K562 (cell line): Measurements from ENCODE around the gene ROR2. TPM values are rescaled to one million over a fixed set of nuclear protein-coding genes. Genes with fewer than 3 reads are reported as not detected.

Source experiments
- EZH2 ChIP-seq: IDR thresholded peaks from 2 replicates; pipeline ENCODE4 v1.6.1; 2012; ENCODE audit warnings: low read depth, mild to moderate bottlenecking, inconsistent platforms, low read length, borderline replicate concordance
- HNRNPH1 ChIP-seq: fragments of 200-400 bp; formaldehyde crosslinking; optimal IDR thresholded peaks from 2 replicates; pipeline ENCODE3; 2017; ENCODE audit warnings: low read depth, mild to moderate bottlenecking, low read length, moderate library complexity
- HNRNPL ChIP-seq: fragments of 200-400 bp; formaldehyde crosslinking; IDR thresholded peaks from 2 replicates; pipeline ENCODE4 v1.6.1; 2017; ENCODE audit warnings: low read depth, mild to moderate bottlenecking, low read length
- KAT8 ChIP-seq: fragments of 450-650 bp; IDR thresholded peaks from 2 replicates; pipeline ENCODE4 v1.6.1; 2016; ENCODE audit warnings: low read depth, mild to moderate bottlenecking
- KDM2B ChIP-seq: fragments of 250-450 bp; sonication (Bioruptor Pico); IDR thresholded peaks from 2 replicates; pipeline ENCODE4 v1.8.0; 2021; ENCODE audit warnings: mild to moderate bottlenecking, moderate library complexity
- MED1 ChIP-seq: sonication (generic); formaldehyde crosslinking; IDR thresholded peaks from 2 replicates; pipeline ENCODE4 v1.8.1; 2023; ENCODE audit warnings: missing genetic modification reagents, borderline replicate concordance
- NCOA2 ChIP-seq, 2 experiments: fragments of 450-650 bp; IDR thresholded peaks; 2 replicates each; pipeline ENCODE4 v1.6.1; 2018; ENCODE audit warnings: mild to moderate bottlenecking in 2 of 2, moderate library complexity in 1 of 2; ENCODE audit not compliant: partially characterized antibody in 2 of 2
- PCBP1 ChIP-seq: fragments of 200-400 bp; formaldehyde crosslinking; IDR thresholded peaks from 2 replicates; pipeline ENCODE4 v1.6.1; 2018; ENCODE audit warnings: mild to moderate bottlenecking, low read depth, low read length; ENCODE audit not compliant: poor library complexity, severe bottlenecking
- RBM39 ChIP-seq: fragments of 200-400 bp; formaldehyde crosslinking; optimal IDR thresholded peaks from 2 replicates; pipeline ENCODE3; 2018; ENCODE audit warnings: low read depth, low read length
- ZFX ChIP-seq: sonication (generic); formaldehyde crosslinking; IDR thresholded peaks from 2 replicates; pipeline ENCODE4 v1.8.0; 2022; ENCODE audit warnings: mild to moderate bottlenecking, missing genetic modification reagents, moderate library complexity
- ZNF354B ChIP-seq: fragments of 250-450 bp; sonication (Bioruptor Pico); IDR thresholded peaks from 2 replicates; pipeline ENCODE4 v1.4.0; 2020
- polyA plus RNA-seq, 8 experiments: library from polyadenylated mRNA; depleted of rRNA in 4 of 8; stranded (reverse) in 5 of 8; unstranded in 3 of 8; fragments of >200 nt; fragmentation: Nextera tagmentation in 2 of 8; fragmentation: Illumina TruSeq in 1 of 8; extraction: Ambion mirVana in 2 of 8; extraction: Trizol in 1 of 8; gene quantifications; 2 replicates each; pipeline versions ENCODE4 v1.2.1 to v1.2.3, GENCODE V29; 2011 to 2014; ENCODE audit warnings: inconsistent platforms in 1 of 8, missing spikeins in 1 of 8
- total RNA-seq, 7 experiments: library from RNA; depleted of rRNA in 6 of 7; stranded (reverse); fragments of >200 nt in 6 of 7; fragmentation: Illumina TruSeq in 2 of 7; extraction: Trizol in 2 of 7; gene quantifications; 2 replicates each; pipeline versions ENCODE4 v1.2.1 to v1.2.3, GENCODE V29; 2011 to 2021; ENCODE audit warnings: low replicate concordance in 1 of 7
- TF ChIP-seq, protein P1 (sequence below): fragments of 250-450 bp; sonication (Bioruptor Pico); IDR thresholded peaks from 2 replicates; pipeline ENCODE4 v1.5.0; 2021; ENCODE audit warnings: mild to moderate bottlenecking, borderline replicate concordance

ROR2 gene
- total and polyA plus RNA-seq, 9 of the 15 experiments (the other 6 are each of a cell fraction or from before 2014, with no cell fraction given) = 5.6 to 33.8 (median 15.3) TPM

DNA sequence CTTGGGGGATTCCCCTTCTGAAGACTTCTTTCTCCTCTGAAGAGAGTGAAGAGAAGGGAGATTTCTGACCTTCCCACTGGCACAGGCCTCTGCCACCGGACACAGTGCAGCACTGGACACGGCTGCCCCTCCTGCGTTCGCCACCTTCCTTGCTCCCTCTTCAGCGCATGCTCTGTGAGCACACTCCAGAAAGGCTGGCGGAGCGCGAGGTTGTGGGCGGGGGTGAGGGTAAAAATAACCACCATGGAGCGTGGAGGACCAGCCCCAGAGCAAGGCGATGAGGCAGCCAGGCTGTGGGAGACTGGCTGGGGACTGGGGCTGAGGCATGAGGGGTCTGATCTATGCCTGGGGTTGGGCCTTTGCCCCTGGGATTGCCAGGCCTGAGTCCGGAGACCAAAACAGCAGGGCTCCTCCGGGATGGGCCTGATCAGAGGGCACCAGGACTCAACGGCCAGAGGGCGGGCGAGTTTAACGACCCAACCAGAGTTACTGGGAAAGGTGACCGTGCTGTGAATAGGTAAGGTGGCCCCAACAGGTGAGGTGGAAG is 97.2 kb downstream of the ROR2 start (continued):
- TF ChIP-seq EZH2 = no peak
- TF ChIP-seq KDM2B (CRISPR knock-in tag) = no peak
- no peak for TF ChIP-seq NCOA2 (IDR thresholded peaks at IDR 0.05; ENCODE audit: partially characterized antibody in 2 of 2)
- TF ChIP-seq PCBP1 = no peak
- TF ChIP-seq, protein P1, sequence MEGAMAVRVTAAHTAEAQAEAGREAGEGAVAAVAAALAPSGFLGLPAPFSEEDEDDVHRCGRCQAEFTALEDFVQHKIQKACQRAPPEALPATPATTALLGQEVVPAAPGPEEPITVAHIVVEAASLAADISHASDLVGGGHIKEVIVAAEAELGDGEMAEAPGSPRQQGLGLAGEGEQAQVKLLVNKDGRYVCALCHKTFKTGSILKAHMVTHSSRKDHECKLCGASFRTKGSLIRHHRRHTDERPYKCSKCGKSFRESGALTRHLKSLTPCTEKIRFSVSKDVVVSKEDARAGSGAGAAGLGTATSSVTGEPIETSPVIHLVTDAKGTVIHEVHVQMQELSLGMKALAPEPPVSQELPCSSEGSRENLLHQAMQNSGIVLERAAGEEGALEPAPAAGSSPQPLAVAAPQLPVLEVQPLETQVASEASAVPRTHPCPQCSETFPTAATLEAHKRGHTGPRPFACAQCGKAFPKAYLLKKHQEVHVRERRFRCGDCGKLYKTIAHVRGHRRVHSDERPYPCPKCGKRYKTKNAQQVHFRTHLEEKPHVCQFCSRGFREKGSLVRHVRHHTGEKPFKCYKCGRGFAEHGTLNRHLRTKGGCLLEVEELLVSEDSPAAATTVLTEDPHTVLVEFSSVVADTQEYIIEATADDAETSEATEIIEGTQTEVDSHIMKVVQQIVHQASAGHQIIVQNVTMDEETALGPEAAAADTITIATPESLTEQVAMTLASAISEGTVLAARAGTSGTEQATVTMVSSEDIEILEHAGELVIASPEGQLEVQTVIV (CRISPR knock-in tag) = no peak
- TF ChIP-seq ZFX (CRISPR knock-in tag) = no peak
- no peak for TF ChIP-seq MED1 (CRISPR knock-in tag)
- TF ChIP-seq RBM39 = no peak
- no peak for TF ChIP-seq HNRNPH1
- TF ChIP-seq HNRNPL = no peak
- no peak for TF ChIP-seq ZNF354B (CRISPR knock-in tag)
- TF ChIP-seq KAT8 = no peak
